HG03442 (cell line): ENCODE measurements around the gene DYNC1H1.

Experiments used
- ATAC-seq: cut with Tn5 transposase; IDR thresholded peaks from one replicate; pipeline ENCODE4 v1.9.1; 2021; ENCODE audit warnings: mild to moderate bottlenecking, moderate library complexity; ENCODE audit not compliant: unreplicated experiment

The DYNC1H1 gene

DNA sequence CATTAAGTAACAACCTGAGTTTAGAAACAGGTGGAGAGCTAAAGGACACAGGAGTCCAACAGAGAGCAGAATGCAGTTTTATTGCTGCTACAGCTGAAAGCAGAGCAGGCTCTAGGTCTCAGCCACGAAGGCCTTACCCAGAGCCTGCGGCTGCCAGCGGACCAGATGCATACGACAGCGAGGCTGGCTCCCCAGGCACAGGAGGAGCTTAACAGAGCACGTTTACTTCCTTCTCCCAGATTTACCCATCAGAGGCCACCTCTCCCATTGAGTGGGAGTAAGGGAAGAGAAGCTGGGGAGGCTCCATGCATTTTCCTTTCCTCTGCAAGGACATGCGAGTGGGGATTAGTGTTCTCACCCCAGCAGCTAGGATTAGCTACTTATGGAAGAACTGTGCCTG, 22.6 kb downstream of the DYNC1H1 start:
- no peak for ATAC-seq

DNA sequence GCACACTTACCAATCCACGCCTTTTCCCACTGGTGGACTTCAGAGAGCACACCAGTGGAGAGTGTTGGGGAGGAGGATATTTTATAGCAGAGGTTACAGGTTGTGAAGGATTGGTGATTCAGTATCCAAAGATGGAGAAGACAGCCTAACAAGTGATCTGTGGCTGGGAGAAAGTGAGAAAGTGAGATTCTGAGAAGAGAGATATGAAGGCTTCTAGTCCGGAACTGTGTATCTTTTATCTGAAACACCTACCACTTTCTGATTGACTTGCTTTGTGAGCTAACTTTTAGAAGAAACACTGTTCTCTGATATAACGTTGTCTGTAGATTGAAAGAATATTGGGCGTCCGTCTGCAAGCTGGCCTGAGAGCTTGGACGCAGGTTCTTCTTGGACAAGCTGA, 24.0 kb downstream of the DYNC1H1 start:
- ATAC-seq = no peak

DNA sequence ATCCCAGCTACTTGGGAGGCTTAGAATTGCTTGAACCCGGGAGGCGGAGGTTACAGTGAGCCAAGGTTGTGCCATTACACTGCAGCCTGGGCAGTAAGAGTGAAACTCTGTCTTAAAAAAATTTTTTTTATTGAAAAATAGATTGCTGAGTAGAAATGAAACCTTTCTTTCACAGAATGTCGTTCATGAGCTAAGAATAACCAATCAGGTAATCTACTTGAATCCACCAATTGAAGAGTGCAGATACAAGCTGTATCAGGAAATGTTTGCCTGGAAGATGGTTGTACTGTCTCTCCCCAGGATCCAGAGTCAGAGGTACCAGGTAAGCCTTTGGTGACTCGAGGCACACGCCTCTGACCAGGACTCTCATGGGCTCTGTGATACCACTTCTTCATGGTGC, 27.0 kb downstream of the DYNC1H1 start:
- no peak for ATAC-seq

DNA sequence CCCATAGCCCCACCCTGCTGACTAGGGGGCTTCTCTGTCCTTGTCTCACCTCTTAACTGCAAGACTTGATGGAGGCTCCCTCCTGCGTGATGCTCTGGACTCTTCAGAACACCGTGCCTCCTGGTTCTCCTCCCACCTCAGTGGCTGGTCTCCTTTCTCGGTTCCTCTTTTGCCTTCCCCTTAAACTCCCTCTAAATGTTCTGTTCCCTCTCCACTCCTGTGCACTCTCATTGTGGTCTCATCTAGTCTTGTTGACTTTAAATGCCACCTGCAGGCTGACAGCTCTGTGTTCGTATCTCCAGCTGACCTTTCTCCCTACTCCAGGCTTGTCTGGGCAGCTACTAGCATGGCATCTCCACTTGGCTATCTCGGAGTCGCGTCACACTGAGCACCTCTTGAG, 28.3 kb downstream of the DYNC1H1 start:
- ATAC-seq = peak; percentile 89

DNA sequence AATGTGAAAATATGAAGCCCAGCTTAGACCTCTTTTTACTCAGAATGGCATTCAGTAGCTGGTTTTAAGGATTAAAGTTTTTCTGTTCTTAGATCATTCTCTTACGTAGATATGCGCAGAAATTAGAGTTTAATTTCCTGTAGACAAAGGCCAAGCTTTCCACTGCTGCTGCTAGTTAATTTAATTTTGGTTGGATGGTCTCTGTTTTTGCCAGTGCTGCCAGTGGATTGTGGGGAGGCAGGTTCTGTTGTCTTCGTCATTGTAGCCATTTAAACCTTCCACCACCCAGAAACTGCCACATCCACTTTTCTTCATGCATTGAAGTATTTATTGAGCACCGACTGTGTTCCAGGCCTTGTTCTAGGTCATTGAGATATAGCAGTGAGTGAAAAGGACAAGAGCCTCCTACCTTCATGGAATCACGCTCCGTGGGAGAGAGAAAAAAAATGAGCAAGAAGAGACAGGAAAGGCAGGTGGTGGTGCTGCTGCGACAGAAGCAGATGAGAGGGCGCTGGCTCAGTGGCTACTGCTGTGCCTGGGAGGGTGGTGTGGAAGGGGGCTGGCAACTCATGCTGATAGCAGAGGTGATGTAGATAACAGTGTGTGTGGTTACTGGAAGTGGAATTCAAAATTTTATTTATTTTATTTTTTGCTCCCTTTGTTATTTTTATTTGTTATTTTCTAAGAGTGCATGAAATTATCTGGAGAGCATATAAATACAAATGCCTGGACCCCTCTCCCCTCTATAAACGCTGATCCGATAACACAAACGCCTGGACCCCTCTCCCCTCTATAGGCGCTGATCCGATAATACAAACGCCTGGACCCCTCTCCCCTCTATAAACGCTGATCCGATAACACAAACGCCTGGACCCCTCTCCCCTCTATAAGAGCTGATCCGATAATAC, 33.3 kb downstream of the DYNC1H1 start:
- ATAC-seq = no peak

DNA sequence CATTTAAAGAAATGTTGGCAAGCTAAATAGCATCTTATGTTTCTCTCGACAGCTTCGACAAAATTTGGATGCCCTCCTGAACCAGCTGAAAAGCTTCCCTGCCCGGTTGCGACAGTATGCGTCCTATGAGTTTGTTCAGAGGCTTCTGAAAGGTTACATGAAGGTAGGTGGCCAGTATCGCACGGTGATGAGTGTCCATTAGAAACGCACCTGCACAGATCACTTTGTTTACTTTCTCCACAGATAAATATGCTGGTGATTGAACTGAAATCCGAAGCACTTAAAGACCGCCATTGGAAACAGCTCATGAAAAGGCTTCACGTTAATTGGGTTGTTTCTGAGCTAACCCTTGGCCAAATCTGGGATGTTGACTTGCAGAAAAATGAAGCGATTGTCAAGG, 36.5 kb downstream of the DYNC1H1 start:
- no peak for ATAC-seq

DNA sequence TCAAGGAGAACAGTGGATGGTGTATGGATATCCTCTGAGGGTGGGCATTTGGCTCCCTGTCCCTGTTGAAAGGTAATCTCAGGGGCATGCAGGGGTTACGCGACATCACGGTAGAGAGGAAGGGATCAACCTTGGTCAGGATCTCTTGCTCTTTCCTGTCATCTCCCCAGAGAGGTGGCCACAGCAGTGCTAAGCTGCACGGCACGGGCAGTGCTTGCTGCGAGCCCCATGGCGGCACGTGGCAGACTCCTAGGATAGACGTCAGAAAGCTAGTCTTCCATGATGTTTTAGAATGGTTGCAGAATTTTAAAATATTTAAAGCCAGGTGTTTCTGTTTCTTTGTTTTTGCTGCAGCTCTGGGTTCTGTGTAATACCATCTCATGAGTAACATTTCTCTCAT, 41.0 kb downstream of the DYNC1H1 start:
- ATAC-seq = no peak

DNA sequence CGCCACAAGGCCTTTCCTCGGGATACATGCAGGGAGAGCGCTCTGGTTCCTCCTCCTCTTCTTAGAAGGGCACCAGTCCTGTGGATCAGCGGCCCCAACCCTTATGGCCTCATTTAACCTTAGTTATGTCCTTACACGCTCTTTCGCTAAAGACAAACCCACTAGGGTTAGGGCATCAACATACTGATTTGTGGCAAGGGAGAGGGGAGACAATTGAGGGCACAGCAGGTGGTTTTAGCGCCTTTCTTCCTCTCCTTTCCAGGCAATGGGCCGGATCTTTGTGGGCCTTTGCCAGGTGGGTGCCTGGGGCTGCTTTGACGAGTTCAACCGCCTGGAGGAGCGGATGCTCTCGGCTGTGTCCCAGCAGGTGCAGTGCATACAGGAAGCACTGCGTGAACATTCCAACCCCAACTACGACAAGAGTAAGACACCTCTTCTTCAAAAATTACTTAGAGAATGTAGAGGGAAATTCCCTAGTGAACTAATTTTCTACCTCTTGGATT, 43.6 kb downstream of the DYNC1H1 start:
- ATAC-seq = no peak

DNA sequence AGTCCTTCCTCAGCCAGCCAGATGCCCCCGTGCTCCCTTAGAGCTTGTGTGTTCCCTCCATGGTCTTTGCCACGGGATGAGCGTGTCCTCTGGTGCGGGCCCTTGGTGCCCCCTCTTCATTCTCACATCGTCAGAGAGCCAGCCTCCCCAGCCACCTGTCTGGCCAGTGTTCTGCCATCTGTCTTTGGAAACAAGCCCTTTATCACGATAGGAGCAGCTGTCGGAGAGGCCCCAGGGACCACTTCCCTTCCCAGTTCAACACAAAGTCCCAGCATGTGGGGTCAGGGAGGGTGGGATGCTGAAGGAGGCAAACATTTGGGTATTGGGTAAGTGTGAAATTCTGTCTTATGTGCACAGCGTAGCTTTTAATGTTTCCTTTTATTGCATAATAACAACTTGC, 44.5 kb downstream of the DYNC1H1 start:
- no peak for ATAC-seq

DNA sequence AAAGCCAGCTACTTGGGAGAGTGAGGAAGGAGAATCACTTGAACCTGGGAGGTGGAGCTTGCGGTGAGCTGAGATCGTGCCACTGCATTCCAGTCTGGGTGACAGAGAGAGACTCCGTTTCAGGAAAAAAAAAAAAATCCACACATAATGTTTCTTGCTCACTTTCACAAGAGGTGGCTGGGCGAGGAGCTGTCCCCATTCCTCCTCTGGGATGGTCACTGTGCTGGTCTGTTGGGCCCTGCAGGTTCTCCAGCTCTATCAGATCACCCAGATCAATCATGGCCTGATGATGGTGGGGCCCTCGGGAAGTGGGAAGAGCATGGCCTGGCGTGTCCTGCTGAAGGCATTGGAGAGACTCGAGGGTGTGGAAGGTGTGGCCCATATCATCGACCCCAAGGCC, 47.3 kb downstream of the DYNC1H1 start:
- no peak for ATAC-seq

DNA sequence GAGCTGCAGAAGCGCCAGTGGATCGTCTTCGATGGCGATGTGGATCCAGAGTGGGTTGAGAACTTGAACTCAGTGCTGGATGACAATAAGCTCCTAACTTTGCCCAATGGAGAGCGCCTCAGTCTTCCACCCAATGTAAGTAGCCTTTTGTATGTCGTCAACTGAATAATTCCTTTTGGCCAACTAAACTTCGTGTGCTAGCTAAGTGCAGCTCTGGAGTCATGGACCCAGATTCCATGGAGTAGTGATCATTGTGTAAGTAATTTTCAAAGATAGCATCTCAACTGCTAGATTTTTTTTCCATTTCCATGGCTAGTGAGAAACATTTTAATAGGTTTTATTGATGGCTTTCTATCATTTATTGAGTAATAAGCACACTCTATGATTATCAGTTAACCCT, 48.0 kb downstream of the DYNC1H1 start:
- no peak for ATAC-seq

DNA sequence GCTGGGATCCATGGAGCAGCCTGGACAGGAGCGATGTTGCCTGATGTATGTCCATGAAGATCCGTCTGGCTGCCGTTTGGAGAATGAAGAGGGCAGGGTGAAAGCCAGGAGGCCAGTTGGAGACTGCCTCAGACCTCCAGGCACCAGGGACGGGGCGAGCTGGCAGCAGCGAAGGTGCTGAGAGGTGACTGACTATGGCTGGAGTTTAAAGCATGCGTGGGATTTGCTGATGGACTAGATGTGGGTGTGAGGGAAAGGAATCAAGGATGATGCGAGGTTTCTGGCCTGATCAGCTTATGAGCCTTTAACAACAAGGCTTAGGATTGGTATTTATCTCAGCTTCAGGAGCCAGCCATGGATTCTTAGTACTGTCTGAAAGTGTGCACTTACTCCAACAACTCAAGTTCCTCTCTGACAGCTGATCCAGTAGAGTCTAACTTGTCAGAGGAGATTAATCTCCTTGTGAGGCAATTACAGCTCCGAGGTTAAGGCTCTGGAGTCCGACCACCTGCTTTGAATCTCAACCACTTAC, 49.4 kb downstream of the DYNC1H1 start:
- ATAC-seq = no peak

DNA sequence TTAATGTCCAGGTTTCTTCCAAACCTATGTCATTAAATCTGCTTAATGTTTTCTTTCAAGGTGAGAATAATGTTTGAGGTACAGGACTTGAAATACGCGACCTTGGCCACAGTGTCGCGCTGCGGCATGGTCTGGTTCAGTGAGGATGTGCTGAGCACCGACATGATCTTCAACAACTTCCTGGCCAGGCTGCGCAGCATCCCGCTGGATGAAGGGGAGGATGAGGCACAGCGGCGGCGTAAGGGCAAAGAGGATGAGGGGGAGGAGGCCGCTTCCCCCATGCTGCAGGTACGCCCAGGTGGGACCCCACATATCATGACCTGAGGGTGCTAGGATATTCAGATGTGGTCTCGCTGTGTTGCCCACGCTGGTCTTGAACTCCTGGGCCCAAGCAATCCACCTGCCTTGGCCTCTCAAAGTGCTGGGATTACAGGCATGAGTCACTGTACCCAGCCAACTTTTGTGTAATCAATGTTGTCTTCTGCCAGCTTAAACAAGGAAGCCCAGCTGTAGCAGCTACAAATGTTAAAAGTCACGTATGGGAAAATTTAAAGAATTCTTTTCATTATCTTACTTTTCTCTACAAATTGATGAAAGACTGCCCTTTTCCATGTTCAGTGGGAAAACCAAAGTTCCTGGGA, 50.8 kb downstream of the DYNC1H1 start:
- ATAC-seq = no peak

DNA sequence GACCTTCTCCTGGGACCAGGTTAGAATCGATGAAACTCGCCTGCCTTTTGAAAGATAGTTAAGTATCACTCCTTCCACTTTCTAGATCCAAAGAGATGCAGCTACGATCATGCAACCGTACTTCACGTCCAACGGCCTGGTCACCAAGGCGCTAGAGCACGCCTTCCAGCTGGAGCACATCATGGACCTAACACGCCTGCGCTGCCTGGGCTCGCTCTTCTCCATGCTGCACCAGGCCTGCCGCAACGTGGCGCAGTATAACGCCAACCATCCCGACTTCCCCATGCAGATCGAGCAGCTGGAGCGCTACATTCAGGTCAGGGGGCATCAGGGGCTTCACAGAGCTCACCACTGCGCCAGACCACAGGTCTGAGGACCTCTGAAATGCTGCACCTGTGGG, 51.4 kb downstream of the DYNC1H1 start:
- ATAC-seq = no peak

DNA sequence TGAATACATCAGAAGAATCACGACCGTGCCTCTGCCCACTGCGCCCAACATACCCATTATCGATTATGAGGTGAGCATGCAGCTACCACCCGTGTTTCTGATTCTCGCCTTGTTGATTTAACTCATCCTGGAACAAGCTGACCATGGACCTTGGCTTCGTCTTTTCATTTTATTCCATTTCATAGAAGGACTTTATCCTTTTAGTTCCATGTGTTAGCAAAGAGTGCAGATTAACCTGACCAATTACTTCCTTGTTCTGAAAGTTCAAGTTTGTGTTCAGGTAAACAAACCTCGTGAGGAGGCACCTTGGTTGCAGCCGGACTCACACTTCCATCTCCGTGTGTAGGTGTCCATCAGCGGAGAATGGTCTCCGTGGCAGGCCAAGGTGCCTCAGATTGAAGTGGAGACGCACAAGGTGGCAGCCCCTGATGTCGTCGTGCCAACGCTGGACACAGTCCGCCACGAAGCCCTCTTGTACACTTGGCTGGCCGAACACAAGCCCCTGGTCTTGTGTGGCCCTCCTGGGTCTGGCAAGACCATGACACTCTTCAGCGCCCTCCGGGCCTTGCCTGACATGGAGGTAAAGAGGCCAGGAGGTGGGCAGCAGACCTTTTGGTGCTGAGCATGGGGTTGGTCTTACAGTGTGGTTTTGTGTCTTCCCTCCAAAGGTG, 52.2 kb downstream of the DYNC1H1 start:
- no peak for ATAC-seq

DNA sequence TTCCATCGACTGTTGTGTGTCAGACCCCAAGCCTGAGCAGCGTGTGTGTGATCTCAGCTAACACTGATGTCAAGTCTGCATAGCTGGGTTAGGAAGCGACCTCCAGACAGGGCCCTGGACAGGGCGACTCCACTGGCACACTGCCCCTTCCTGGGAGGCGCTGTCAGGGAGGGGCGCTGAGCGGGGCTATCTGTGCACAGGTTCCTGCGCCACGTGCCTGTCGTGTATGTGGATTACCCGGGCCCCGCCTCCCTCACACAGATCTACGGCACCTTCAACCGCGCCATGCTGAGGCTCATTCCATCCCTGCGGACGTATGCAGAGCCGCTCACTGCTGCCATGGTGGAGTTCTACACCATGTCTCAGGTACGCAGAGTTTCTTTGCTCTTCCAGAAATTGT, 53.9 kb downstream of the DYNC1H1 start:
- no peak for ATAC-seq

DNA sequence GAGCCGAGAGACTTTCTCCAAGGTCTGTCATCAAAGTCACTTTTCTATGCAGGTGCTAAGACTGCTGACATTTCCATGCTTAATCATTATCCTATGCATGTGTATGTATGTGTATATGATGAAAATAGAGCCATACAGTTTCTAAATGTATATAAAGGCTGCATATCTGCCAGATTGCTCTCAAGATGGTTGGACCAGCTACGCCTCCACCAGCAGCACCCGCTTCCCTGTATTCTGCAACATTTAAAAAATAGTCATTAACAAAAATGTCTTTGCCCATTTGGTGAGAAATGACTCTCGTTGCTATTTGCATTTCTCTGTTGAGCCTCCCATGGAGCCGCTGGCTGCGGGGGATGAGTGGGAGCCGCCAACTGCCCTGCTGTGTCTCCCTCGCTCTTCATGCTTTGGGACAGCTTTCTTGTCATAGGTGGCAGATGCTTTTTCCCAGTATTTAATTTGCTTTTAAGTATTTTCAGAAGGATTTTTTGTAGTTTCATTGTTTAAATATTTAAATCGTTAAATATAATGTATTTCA, 54.7 kb downstream of the DYNC1H1 start:
- ATAC-seq = no peak

DNA sequence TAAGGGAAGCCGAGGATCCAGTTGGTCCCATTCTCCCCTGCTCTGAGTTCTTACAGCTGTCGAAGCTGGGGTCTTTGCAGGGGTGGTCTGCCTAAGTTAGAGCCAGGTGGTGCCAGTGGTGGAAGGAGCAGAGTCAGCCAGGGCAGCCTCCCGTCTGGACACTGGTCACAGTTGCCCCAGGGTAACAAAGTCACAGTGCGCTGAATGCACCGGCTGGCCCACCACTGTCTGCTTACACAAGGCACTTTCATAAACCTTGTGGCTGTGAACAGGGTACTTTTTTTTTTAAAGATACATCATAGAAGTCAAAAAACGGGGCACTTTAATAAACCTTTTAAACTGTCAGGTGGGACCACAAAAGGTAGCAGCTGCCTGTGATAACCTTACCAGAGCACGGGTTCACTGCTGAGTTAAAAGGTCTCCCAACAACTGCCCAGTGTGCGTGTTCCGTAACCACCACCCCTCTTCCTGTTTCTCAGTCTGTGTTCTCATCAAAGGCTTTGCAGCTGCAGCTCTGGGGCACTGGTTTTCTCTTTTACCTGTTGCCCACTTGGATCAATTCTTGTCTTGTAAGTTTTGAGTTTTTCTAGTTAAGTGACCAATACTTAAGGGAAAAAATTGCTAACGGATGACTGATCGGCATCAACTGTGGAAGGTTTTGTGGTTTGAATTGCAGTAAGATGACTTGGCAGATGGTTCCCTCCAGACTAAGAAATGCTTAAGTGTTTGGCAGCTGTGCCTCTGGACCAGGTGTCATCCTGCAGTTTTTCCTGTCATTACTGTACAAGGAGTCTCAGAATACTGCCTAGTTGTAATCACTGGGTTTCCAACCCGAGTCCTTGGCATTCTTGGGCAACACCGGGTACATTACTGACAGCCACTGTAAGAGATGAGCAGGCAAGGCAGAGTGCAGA, 55.9 kb downstream of the DYNC1H1 start:
- no peak for ATAC-seq

DNA sequence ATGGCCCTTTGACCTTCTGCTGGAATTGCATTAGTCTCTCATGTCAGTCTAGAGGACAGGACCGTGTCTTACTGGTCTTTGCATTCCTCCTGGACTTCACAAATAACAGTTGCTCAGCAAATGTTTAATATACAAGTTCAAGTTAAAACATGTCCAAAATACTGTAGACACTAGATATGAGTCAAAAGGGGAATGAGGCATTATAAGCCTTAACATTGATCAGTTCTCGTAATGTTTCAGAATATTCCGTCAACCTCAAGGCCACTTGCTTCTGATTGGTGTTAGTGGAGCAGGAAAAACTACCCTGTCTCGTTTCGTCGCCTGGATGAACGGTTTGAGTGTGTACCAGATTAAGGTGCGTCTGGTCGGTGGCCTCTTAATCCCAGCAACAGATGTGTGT, 62.6 kb downstream of the DYNC1H1 start:
- no peak for ATAC-seq

DNA sequence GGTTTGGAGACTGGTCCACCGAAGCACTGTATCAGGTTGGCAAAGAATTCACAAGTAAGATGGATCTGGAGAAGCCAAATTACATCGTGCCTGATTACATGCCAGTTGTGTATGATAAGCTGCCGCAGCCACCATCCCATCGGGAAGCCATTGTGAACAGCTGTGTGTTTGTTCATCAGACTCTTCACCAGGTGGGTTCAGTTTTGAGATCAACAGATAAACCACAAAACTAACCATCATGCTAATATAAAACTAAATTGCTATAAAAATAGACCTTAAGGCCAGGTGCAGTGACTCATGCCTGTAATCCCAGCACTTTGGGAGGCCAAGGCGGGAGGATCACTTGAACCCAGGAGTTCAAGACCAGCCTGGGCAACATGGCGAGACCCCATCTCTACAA, 63.6 kb downstream of the DYNC1H1 start:
- no peak for ATAC-seq
